ENCODE data around the gene FBXL20.

The FBXL20 gene

DNA sequence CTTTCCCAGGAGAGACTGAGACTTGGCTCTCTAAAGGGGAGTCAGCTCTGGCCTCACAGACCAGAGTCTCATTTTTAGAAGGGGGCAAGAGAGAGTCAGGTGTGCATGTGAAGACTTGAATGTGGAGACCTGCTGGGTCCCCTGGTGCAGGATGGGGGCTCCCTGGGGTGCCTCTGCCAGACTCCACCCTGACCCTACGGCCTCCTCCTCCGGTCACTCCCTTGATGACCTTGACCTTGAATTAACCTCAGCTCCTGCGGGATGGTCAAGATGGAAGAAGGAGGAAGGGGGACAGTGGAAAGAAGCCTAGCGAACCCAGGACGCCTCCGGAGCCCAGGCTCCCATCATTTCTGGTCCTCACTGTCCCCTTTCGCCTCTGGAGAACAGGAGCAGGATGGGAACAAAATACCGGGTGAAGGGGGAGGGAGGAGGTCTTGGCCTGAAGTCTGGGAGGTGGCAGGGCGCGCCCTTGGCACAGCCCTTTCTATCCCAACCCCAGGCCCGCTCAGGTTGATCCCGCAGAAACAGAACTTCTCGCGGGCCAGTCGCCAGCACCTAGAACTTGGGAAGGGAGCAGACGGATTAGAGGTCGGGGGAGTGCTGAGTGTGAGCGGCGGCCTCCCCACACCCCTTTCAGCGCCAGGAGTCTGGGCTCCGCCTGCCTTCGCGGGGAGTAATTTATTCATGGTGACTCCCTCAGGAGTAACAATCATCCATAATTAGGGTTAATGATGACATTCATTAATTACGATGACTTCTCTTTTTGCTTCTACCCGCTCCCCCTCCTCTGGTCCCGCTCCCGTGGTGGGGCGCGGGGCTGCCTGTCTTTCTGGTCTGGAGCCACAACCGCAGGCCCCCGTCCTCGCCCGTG is 177.3 kb downstream of the FBXL20 start:
- no peak for DNase-seq

DNA sequence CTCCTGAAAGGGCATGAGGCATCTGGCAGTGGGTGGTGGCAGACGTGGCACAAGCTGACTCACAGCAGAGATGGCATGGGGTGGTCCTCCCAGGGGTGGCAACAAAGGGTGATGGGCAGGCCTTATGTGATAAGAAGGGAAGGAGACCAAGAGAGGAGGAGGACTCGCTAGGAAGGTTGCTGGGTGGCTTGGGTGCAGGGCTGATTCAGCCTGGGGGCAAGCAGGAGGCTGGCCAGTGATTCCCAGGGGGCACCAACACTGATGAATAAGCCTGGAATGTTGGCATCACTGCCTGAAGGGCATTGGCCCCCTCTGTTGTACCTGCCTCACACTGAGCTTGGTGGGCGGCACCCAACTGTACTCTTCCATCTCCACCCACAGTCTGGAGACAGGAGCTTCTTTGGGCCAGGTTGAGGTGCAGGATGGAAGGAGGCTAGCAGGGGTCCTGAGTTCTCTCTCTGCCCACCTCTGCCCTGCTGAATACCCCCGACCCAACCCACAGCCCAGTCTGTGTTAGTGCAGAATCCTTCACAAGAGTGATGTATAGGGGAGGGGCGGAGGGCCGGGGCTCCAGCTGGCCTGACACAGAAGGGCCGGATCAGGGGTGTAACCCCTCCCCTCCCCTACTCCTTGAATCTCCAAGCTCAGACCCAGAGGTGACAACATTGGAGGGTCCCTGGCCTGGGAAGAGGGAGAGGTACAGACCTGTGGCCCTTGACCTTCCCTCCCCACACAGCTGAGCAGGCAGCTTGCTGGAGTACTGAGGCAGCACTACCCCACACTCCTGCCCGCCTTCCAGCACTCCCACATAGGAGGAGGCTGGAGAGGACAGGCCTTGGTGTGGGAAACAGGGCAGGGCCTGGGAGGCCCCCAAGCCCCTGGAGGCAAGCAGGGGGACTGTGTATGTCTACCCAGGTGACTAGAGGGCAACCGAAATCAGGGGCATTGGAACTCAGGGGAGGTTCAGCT is 178.3 kb downstream of the FBXL20 start:
- DNase-seq = no peak

DNA sequence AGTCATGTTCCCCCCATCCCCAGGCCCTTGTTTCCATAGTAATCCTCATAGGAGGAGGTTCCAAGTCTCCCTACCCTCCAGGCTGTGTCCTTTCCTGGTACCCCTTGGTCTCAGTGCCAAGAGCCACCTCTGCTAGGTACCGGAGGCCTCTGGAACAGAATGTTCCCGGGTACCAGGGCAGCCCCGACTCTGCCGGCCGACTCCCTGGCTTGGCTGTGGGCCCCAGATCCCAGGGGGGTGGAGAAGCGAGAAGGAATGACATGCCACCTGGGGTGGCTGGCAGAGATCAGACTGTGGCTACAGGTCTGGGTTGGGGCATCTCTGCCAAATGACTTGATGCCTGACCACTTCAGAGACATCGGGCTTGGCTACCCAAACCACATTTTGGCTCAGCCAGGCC is 179.3 kb downstream of the FBXL20 start:
- DNase-seq = no peak

DNA sequence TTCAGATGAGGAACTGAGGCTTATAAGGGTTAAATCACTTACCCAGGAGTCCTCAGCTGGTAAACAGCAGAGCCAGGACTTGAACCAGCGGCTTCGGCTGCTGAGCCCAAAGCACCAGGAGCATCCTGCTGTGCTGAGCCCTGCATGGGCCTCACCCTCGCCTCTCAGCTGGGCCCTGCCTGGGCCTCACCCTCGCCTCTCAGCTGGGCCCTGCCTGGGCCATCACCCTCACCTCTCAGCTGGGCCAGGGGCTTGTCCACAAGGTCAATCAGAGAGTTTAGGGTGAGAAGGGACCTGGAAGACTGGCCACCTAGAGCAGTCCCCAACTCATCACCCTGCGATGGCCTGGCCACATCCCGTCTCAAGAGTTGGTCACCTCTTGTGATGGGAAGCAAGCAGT is 179.9 kb downstream of the FBXL20 start:
- no peak for DNase-seq

DNA sequence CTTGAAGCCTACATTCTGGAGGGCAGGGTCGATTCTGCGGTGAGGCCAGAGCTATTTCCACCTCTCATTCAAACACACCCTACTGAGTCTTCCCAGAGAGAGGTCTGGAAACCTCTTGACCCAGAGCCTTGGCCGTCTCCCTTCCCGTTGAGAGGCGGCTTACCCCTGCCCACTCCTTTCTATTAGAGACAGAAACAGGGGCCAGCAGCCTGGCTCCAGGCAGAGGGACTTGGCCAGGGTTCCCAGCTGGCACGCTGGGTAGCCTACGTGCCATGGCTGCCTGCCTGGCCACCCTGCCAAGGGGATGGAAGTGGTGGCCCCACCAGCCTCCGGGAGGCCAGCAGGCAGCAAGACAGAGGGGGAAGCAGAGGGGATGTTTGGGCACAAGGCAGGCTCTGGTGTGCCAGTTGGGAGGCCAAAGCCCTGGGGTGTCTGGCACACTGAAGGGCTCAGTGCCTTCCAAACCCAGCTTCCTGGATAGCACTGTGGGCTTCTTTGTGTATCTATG is 181.7 kb downstream of the FBXL20 start:
- DNase-seq = no peak

DNA sequence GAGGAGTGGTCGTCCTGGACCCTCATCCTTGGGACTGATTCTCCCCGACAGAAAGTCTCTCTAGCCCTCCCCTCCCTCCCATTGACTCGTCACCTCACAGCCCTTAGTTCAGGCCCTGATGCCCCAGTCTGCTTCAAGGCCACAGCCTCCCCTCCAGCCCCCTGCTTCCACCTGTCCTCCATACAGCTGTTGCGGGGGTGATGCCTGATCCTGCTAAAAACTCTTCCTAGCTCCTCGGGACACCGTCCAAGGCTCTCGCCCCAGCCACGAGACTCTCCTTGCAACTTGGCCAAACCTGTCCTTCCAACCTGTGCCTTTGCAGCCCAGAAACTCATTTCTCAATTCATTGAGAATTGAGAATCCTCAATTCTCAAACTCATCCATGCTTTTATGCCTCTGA is 182.5 kb downstream of the FBXL20 start:
- no peak for DNase-seq

DNA sequence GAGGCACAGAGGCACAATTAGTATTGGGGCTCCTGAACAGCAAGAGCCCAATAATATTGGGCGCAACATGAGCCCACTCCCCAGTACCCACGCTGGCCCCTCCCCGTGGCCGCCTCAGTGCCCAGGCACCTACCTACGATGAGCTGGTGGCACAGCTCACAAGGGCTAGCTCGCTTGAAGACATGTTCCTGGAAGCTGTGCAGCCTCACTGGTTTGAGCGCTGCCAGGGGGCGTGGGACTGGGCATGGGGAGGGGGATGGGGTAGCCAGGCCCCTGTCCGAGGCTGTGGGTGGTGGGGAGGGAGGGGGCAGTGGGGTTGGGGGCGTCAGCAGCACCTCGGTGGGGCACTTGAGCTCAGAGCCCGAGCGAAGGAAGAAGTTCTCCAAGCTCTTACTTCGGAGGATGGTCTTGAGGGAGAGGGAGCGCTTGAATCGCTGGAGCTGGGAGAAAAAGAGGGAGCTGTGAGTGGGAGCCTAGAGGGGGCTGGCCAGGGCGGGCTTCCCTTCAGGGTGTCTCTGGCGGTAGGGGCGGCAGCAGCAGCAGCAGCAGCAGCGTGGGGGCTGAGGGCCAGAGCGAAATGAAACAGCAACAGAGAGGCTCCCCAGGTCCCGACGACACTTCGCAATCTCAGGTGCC is 183.6 kb downstream of the FBXL20 start:
- DNase-seq = no peak

DNA sequence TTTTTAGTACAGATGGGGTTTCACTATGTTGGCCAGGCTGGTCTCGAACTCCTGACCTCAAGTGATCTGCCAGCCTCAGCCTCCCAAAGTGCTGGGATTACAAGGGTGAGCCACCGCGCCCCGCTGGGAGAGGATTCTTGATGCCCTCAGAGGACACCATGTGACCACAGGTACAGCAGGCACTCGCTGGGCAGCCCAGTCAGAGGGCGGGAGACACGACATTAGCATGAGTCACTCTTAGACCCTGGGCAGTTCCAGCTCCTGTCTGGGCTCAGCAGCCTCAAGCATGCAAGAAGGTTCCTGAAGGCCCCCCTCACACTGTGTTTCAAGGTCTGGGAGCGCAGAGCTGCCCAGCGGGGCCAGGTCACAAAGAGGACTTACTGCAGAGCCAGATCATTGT is 187.6 kb downstream of the FBXL20 start:
- DNase-seq = no peak

DNA sequence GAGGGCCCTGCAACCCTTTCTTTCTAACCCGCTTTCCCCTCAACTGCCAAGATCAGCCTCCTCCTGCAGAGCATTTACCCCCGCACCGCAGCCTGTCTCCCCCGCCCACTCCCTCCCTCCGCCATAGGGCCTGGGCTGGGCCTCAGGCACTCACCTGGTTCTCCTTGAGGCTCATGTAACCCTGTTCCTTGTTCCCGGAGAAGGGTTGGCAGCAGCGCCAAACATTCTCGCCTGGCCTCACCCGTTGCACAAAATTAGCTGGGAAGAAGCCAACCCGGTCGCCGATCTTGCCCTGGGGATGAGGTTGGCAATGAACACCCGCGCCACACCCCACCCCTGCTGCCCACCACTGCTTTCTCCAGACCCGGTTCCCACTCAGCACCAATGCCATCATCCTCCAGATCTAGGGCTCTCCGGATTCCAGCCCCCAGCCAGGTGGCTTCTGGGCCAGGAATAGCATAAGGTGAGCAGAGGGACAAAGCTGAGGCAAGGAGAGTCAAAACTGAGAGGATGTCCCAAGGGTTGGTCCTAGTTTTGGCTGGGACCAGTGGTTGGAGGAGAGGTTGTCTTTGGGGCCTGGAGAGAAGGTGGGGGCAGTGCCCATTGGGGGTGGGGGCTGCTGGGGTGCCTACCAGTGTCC is 188.5 kb downstream of the FBXL20 start:
- no peak for DNase-seq

DNA sequence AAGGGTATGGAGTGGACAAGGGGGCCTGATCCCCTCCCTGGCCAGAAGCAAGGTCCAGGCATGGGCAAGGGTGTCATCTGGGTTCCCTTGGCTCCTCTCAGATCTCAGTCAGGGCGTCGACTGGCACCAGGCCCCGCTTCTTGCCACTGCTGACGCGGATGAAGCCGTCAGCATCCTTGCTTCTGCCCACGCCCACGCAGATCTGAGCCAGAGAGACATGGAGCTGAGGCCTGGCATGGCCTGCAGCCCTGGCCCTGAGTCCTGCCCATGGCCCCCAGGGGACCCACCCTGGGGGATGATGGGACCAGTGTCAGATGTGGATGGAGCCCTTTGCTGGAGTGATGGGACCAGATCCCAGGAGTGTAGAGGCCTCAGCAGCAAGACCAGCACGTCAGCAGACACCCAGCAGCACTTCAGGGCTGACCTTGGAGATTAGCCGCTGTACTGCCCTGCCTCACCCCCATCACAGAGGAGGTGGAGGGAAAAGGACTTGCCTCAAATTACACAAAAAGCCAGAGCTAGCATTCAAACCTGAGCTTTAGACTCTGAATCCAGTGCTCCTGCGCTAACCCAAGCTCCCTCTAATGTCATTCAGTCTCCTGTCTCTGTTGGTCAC is 189.1 kb downstream of the FBXL20 start:
- no peak for DNase-seq

DNA sequence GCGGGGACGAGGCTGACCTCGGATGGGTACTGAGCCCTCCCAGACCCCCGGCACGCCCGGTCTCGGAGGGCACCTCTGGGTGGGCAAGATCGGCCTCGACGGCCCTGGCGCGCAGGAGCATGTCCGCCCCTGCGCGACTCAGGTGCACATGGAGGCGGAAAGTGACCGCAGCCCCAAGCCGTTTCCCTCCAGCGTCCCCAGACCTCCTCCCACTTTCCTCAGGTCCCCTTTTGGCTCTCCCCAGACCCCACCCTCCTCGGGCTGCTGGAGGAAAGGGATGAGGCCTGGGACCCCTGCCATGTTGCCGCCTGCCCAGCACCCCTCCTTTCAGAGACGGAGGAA is 191.4 kb downstream of the FBXL20 start:
- DNase-seq = no peak

DNA sequence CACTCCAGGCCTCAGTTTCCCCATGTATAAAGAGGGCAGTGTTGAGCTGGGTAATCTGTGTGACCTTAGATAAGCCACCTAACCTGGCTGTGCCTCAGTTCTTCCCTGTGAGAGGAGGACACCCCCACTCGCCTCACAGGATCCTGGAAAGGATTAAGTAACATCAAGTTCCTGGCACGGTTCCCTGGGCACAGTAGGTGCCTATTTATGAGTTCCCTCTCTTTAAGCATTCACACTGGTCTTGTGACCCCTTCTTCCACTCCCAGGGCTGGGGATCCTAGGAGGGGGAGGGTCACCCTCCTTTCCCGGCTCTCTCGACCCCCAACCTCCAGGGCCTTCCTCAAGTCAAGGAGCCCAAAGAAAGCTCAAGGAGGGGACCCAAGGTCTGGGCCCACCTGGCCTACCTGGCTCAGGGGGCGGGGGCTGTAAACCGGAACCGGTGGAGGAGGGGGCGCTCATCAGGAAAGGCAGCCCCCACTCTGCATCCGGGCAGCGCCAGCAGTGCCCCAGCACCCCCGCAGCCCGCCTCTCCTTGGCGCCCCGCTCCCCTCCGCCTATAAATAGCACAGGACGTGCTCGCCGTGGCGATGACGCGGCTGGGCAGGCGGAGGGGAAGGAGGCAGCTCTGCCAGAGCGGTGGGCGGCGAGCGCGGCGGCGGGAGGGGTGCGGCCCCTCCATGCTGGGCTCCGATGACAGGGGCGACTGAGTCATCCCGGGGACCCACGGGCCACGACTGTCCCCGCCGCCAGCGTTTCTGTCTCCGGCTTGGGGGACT is 191.9 kb downstream of the FBXL20 start:
- DNase-seq = peak; percentile 90

DNA sequence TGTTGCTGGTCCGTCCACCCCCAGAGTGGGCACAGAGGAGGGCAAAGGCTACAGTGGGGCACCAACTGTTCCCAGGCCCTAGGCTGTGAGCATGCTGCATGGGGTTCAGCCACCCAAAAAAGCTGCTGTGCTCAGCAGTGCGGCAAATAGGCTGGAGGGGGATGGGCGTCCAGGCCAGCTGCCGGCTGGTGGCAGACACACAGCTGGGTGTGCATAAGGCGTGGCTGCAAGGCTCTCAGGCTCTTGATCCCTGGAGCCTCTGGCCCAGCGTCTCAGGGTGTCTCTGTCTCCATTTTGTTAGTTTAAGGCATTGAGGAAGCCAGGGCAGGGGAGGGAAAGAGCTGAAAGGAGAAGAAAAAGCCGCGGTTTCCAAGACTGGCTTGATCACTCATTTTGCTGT is 192.5 kb downstream of the FBXL20 start:
- no peak for DNase-seq

DNA sequence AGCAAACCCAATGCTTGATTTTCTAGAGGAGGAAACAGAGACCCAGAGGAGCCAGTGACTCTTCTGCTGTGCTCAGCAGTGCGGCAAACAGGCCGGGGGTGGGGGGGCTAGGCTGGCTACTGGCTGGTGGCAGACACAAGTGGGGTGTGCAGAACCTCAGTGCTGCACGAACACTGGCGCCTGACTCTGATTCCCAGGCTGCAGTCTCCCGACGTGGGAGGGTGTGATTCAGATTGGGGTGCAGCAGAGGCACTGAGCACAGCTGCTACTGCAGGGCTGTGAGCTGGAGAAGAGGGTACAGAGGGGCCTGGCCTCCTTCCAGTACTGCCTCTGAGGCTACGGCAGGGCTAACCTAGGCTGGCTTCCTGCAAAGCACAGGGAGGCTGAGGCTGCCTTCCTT is 193.3 kb downstream of the FBXL20 start:
- no peak for DNase-seq

DNA sequence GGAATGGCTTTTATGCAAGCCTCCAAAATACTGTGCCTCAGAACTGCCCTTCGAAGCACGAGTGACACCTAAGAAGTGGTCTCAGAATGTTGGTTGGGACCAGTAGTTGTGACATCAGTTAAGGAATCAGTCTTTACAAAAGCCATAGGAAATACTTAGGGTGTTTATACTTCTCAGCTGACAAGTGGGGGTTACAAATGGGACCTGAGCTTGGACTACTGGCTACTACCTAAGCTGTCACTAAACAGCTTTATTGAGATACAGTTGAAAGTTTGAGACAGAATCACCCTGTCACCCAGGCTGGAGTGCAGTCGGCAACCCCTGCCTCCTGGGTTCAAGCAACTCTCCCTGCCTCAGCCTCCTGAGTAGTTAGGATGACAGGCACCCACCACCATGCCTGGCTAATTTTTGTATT is 196.3 kb downstream of the FBXL20 start:
- DNase-seq = no peak

DNA sequence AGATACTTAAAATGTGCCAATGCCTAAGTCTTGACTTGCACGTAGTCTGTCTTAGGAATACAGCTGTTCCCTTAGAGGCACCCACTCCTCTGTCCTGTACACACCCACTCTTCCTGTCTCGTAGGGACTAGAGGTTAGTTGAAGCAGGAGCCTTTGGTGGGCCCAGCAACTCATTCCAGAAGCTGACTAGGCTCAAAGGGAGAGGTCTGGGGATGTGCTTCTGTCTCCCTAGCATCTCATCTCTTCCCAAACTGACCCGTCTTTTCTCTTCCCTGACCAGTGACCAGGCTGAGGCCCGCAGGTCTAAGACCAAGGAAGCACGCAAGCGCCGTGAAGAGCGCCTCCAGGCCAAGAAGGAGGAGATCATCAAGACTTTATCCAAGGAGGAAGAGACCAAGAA is 197.2 kb downstream of the FBXL20 start:
- DNase-seq = no peak

Measured in activated effector memory CD4-positive, alpha-beta T cell treated with anti-CD3 and anti-CD28 coated beads, Interleukin-2, amount 50 U/mL, for 16 hours (primary cell).